Activated naive CD8-positive, alpha-beta T cell treated with anti-CD3 and anti-CD28 coated beads, Interleukin-2, amount 10 ng/mL, durations not matched to agents 7 days and 5 days (primary cell): ENCODE data around the gene BRINP3. TPM values are rescaled to one million over a fixed set of nuclear protein-coding genes. Genes with fewer than 3 reads are reported as not detected.

Source experiments
- ATAC-seq: fragments of 150-1000 bp; cut with Tn5 transposase; one replicate; pipeline ENCODE4 v1.10.0; 2021; ENCODE audit warnings: low read depth, moderate library complexity
- POLR2A ChIA-PET: fragments of 350-600 bp; sonication (Branson Sonifier 250); formaldehyde crosslinking; loops from one replicate; lab custom pipeline; 2021; ENCODE audit warnings: antibody characterized with exemption; lab: Charles Lee
- DNase-seq: peaks from one replicate; pipeline ENCODE4 v3.0.0; 2021
- H3K27ac Mint-ChIP-seq: one replicate; pipeline ENCODE4 v1.8.0; 2022; ENCODE audit warnings: mild to moderate bottlenecking, mixed read lengths
- H3K27me3 Mint-ChIP-seq: one replicate; pipeline ENCODE4 v1.8.0; 2022; ENCODE audit warnings: mild to moderate bottlenecking, moderate library complexity, mixed read lengths
- H3K36me3 Mint-ChIP-seq: one replicate; pipeline ENCODE4 v1.8.0; 2021; ENCODE audit warnings: mild to moderate bottlenecking, mixed read lengths
- H3K4me1 Mint-ChIP-seq: one replicate; pipeline ENCODE4 v1.8.0; 2021; ENCODE audit warnings: mixed read lengths
- H3K4me3 Mint-ChIP-seq: one replicate; pipeline ENCODE4 v1.8.0; 2022; ENCODE audit warnings: mild to moderate bottlenecking, moderate library complexity, mixed read lengths
- H3K9me3 Mint-ChIP-seq: one replicate; pipeline ENCODE4 v1.8.0; 2021; ENCODE audit warnings: mixed read lengths
- total RNA-seq, 2 experiments: library from RNA; stranded (reverse); gene quantifications; one replicate each; pipeline ENCODE4 v1.2.3, GENCODE V29; 2021

Gene BRINP3
- total RNA-seq, 2 experiments from 2014 or later: not detected

GRCh38 chr1:190262538-190262937, 215.1 kb downstream of the BRINP3 start:
- Mint-ChIP-seq H3K36me3 (no peaks in the 10 kb centered on the region), H3K4me1 (no peaks in the 10 kb centered on the region), H3K27me3 (no peaks in the 10 kb centered on the region), H3K4me3 (no peak overlapping the region), H3K27ac (no peak overlapping the region), H3K9me3 (peaks cover 3% of the 10 kb centered on the region)
- POLR2A ChIA-PET: no interaction called here
- ATAC-seq (no peak), DNase-seq (no peak)

DNA sequence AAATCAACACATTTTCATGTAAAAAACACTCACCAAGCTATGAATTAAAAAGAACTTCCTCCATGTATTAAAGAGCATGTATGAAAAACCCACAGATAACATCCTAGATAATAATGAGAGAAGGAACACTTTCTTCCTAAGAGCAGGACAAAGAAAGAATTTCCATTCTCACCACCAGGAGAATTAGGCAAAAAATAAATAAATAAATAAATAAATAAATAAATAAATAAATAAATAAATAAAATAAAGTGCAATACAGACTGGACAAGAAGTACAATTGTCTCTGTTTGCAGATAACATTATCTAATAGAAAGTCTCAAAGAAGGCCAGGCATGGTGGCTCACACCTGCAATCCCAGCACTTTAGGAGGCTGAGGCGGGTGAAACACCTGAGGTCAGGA, 218.2 kb downstream of the BRINP3 start:
- Mint-ChIP-seq H3K27ac (no peak overlapping the region), H3K9me3 (peaks cover 10% of the 10 kb centered on the region), H3K27me3 (no peaks in the 10 kb centered on the region), H3K36me3 (no peaks in the 10 kb centered on the region), H3K4me3 (no peak overlapping the region), H3K4me1 (no peaks in the 10 kb centered on the region)
- no peak for ATAC-seq
- no peak for DNase-seq
- POLR2A ChIA-PET: no interaction called here

- no peak for ATAC-seq
- peaks cover 10% of the 10 kb centered on the region for H3K9me3 Mint-ChIP-seq
- no peaks in the 10 kb centered on the region for H3K36me3 Mint-ChIP-seq
- no peaks in the 10 kb centered on the region for H3K4me1 Mint-ChIP-seq
- POLR2A ChIA-PET: no interaction called here
- no peak overlapping the region for H3K27ac Mint-ChIP-seq
- DNase-seq: no peak
- no peak overlapping the region for H3K4me3 Mint-ChIP-seq
- no peaks in the 10 kb centered on the region for H3K27me3 Mint-ChIP-seq
Observed at GRCh38 chr1:190258003-190258402, 219.7 kb downstream of the BRINP3 start.

GRCh38 chr1:190252046-190252445, 225.6 kb downstream of the BRINP3 start:
- H3K4me1 Mint-ChIP-seq: no peaks in the 10 kb centered on the region
- no peak overlapping the region for H3K4me3 Mint-ChIP-seq
- DNase-seq (no peak), ATAC-seq (no peak)
- H3K9me3 Mint-ChIP-seq: peaks cover 12% of the 10 kb centered on the region
- POLR2A ChIA-PET: no interaction called here
- no peak overlapping the region for H3K27ac Mint-ChIP-seq
- H3K36me3 Mint-ChIP-seq: no peaks in the 10 kb centered on the region
- H3K27me3 Mint-ChIP-seq: no peaks in the 10 kb centered on the region

DNA sequence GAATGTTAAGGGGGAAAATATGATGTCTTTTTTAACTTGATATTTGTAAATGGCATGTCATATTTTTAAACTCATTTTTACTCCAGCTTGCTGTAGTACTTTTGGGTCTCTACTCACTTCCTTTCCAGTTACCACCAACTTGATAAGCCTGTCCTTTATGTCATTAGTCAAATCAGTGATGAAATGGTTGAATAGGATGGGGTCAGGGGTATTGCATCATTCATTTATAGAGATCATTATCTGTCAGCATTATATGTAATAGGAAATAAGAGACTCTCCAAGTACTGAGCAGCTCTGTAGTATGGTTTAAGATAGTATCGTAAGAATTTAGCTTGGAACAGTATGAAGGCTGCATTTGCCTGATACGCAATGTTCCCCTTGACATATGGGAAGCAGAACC, 227.3 kb downstream of the BRINP3 start:
- Mint-ChIP-seq H3K9me3 (peaks cover 6% of the 10 kb centered on the region), H3K4me3 (no peak overlapping the region), H3K27me3 (no peaks in the 10 kb centered on the region), H3K27ac (no peak overlapping the region), H3K4me1 (no peaks in the 10 kb centered on the region), H3K36me3 (no peaks in the 10 kb centered on the region)
- ATAC-seq (no peak), DNase-seq (no peak)
- POLR2A ChIA-PET: no interaction called here

GRCh38 chr1:190244406-190244805, 233.3 kb downstream of the BRINP3 start:
- Mint-ChIP-seq H3K9me3 (no peaks in the 10 kb centered on the region), H3K27me3 (no peaks in the 10 kb centered on the region), H3K4me1 (no peaks in the 10 kb centered on the region), H3K36me3 (no peaks in the 10 kb centered on the region), H3K27ac (no peak overlapping the region), H3K4me3 (no peak overlapping the region)
- no peak for DNase-seq
- ATAC-seq: no peak
- POLR2A ChIA-PET: no interaction called here

DNA sequence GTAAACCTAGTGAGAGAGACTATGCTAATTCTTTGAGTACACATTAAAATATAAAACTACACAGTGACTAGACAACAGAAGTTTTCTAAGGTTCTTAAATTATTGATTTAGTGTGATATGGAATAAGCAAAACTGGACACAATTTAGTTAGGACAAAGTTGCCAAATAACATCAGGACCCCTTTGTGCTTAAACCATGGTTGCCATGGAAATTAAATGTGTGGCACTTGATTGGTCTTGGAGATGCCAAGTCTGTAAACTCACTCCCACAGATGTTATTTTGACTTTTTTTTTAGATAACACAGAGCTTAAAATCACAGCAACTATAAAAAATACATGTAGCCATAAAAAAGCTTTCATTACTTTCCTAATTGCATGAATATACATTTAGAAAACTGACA, 234.6 kb downstream of the BRINP3 start:
- POLR2A ChIA-PET: no interaction called here
- Mint-ChIP-seq H3K36me3 (no peaks in the 10 kb centered on the region), H3K4me1 (no peaks in the 10 kb centered on the region), H3K9me3 (no peaks in the 10 kb centered on the region), H3K27me3 (no peaks in the 10 kb centered on the region), H3K27ac (no peak overlapping the region), H3K4me3 (no peak overlapping the region)
- ATAC-seq (no peak), DNase-seq (no peak)

GRCh38 chr1:190226006-190226405, 251.7 kb downstream of the BRINP3 start:
- DNase-seq: no peak
- POLR2A ChIA-PET: no interaction called here
- peaks cover 1% of the 10 kb centered on the region for H3K9me3 Mint-ChIP-seq

GRCh38 chr1:190212450-190212849, 265.2 kb downstream of the BRINP3 start:
- DNase-seq (no peak), ATAC-seq (no peak)
- Mint-ChIP-seq H3K27me3 (no peaks in the 10 kb centered on the region), H3K9me3 (peaks cover 1% of the 10 kb centered on the region), H3K4me3 (no peak overlapping the region), H3K4me1 (no peaks in the 10 kb centered on the region), H3K27ac (no peak overlapping the region), H3K36me3 (no peaks in the 10 kb centered on the region)
- POLR2A ChIA-PET: no interaction called here

More at GRCh38 chr1:190226006-190226405, 251.7 kb downstream of the BRINP3 start:
- H3K4me1 Mint-ChIP-seq: no peaks in the 10 kb centered on the region
- H3K4me3 Mint-ChIP-seq: no peak overlapping the region
- ATAC-seq: no peak
- H3K36me3 Mint-ChIP-seq: no peaks in the 10 kb centered on the region
- no peak overlapping the region for H3K27ac Mint-ChIP-seq
- no peaks in the 10 kb centered on the region for H3K27me3 Mint-ChIP-seq

GRCh38 chr1:190207733-190208132, 269.9 kb downstream of the BRINP3 start:
- no peaks in the 10 kb centered on the region for H3K36me3 Mint-ChIP-seq
- H3K27ac Mint-ChIP-seq: no peak overlapping the region
- ATAC-seq (no peak), DNase-seq (no peak)
- H3K27me3 Mint-ChIP-seq: no peaks in the 10 kb centered on the region
- POLR2A ChIA-PET: no interaction called here
- no peak overlapping the region for H3K4me3 Mint-ChIP-seq
- peaks cover 6% of the 10 kb centered on the region for H3K9me3 Mint-ChIP-seq
- H3K4me1 Mint-ChIP-seq: no peaks in the 10 kb centered on the region

GRCh38 chr1:190205713-190206112, 272.0 kb downstream of the BRINP3 start:
- ATAC-seq: no peak
- no peak overlapping the region for H3K27ac Mint-ChIP-seq

GRCh38 chr1:190196020-190196419, 281.6 kb downstream of the BRINP3 start:
- H3K36me3 Mint-ChIP-seq: no peaks in the 10 kb centered on the region
- H3K27ac Mint-ChIP-seq: no peak overlapping the region
- DNase-seq (no peak), ATAC-seq (no peak)
- peaks cover 6% of the 10 kb centered on the region for H3K9me3 Mint-ChIP-seq
- H3K4me3 Mint-ChIP-seq: no peak overlapping the region
- POLR2A ChIA-PET: no interaction called here
- no peaks in the 10 kb centered on the region for H3K27me3 Mint-ChIP-seq
- H3K4me1 Mint-ChIP-seq: no peaks in the 10 kb centered on the region

More at GRCh38 chr1:190205713-190206112, 272.0 kb downstream of the BRINP3 start:
- Mint-ChIP-seq H3K36me3 (no peaks in the 10 kb centered on the region), H3K4me1 (no peaks in the 10 kb centered on the region), H3K27me3 (no peaks in the 10 kb centered on the region), H3K4me3 (no peak overlapping the region), H3K9me3 (peaks cover 12% of the 10 kb centered on the region)
- POLR2A ChIA-PET: no interaction called here
- no peak for DNase-seq

- POLR2A ChIA-PET: no interaction called here
- H3K27me3 Mint-ChIP-seq: no peaks in the 10 kb centered on the region
- H3K36me3 Mint-ChIP-seq: no peaks in the 10 kb centered on the region
- no peak for DNase-seq
- no peak for ATAC-seq
- H3K4me1 Mint-ChIP-seq: no peaks in the 10 kb centered on the region
- peaks cover 4% of the 10 kb centered on the region for H3K9me3 Mint-ChIP-seq
- H3K27ac Mint-ChIP-seq: no peak overlapping the region
- H3K4me3 Mint-ChIP-seq: no peak overlapping the region
Observed at GRCh38 chr1:190193508-190194115, 284.1 kb downstream of the BRINP3 start.

GRCh38 chr1:190192627-190193026, 285.0 kb downstream of the BRINP3 start:
- H3K36me3 Mint-ChIP-seq: no peaks in the 10 kb centered on the region
- no peaks in the 10 kb centered on the region for H3K27me3 Mint-ChIP-seq
- no peak overlapping the region for H3K4me3 Mint-ChIP-seq
- DNase-seq: no peak
- POLR2A ChIA-PET: no interaction called here
- no peak overlapping the region for H3K27ac Mint-ChIP-seq
- peaks cover 4% of the 10 kb centered on the region for H3K9me3 Mint-ChIP-seq
- ATAC-seq: no peak
- no peaks in the 10 kb centered on the region for H3K4me1 Mint-ChIP-seq

DNA sequence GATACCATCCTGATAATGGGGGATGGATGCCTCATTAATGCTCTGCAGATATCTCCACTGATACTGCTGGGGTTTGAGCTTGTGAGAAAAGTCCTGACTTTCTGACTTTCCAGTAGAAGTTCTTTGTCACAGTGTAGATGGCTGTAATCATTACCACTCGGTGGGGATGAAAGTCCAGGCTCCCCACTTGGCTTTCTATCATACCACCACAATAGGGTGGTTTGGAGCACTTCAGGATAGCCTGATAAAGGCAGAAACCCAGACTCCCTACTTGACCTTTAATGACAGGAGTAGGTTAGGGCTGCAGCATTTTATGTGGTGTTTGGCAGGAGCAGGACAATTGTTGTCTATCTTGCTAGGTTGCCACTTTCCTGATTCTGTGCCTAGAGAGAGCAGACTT, 294.1 kb downstream of the BRINP3 start:
- H3K27me3 Mint-ChIP-seq: no peaks in the 10 kb centered on the region
- H3K36me3 Mint-ChIP-seq: no peaks in the 10 kb centered on the region
- no peaks in the 10 kb centered on the region for H3K9me3 Mint-ChIP-seq
- DNase-seq (no peak), ATAC-seq (no peak)
- H3K4me3 Mint-ChIP-seq: no peak overlapping the region
- POLR2A ChIA-PET: no interaction called here
- no peak overlapping the region for H3K27ac Mint-ChIP-seq
- no peaks in the 10 kb centered on the region for H3K4me1 Mint-ChIP-seq
